Heart left ventricle (tissue), 13 donors: ENCODE results near the gene SIM1.

ENCODE experiments used
- CTCF ChIP-seq, 12 donors: fragments of 200-600 bp; sonication (generic) in 4 of 12; IDR thresholded peaks; one replicate each; pipeline versions ENCODE4 v1.5.0 to v1.8.0; 2018 to 2022; ENCODE audit warnings: antibody characterized with exemption in 12 of 12, mild to moderate bottlenecking in 5 of 12
- POLR2A ChIP-seq, 2 donors: fragments of 450-650 bp; IDR thresholded peaks; one replicate each; pipeline ENCODE4 v1.6.1; 2017; ENCODE audit warnings: antibody characterized with exemption in 2 of 2, mild to moderate bottlenecking in 2 of 2, moderate library complexity in 2 of 2
- donor health status: ischemic (EF 13 %, LVEDD 7.1; RV severe dilation, severe dysfunction).
- donor health status: DM: no; HTN: yes; CAD: no.
- donor health status: DM: no; HTN: no; CAD: no.
- donor health status: ischemic (EF 25% LVEDD 6.9; RV normal size, moderate dysfunction).
- donor health status: ischemic (EF 25% LVEDD 5.7; RV mildly dilated, moderate dysfunction).
- donor health status: ischemic (EF 35%, LVEDD 5.7; RV mildly dilated, moderate dysfunction).
- donor health status: nonischemic (EF 11% LVEDD 7.7; RV severe dilation, severe dysfunction).
- donor health status: DM: yes; HTN: yes; CAD: no.
- donor health status: PGD.
- donor health status: ischemic (EF 29% LVEDD 5.4; RV normal size, mild dysfunction).
- donor health status: nonischemic (EF 23%, LVEDD 6.1; RV moderate dilation, normal function).

GRCh38 chr6:100435299-100435698, 29.4 kb downstream of the SIM1 start:
- TF ChIP-seq CTCF (IDR thresholded peaks at IDR 0.05), result no peak
- no peak for TF ChIP-seq POLR2A (IDR thresholded peaks at IDR 0.05)
